Kidney epithelial cell (primary cell): Measurements from ENCODE around the gene ELFN2. TPM values are rescaled to one million over a fixed set of nuclear protein-coding genes. Genes with fewer than 3 reads are reported as not detected.

Experiments
- DNase-seq: peaks from one replicate; pipeline ENCODE4 v3.0.0-alpha.2; 2010; ENCODE audit warnings: low read depth
- H3K27me3 ChIP-seq: 2 replicates; pipeline ENCODE4 v1.6.0; 2011; ENCODE audit warnings: low read length; ENCODE audit not compliant: control insufficient read depth, insufficient read depth
- H3K36me3 ChIP-seq: 2 replicates; pipeline ENCODE4 v1.5.1; 2011; ENCODE audit warnings: low read length; ENCODE audit not compliant: control insufficient read depth, insufficient read depth
- H3K4me3 ChIP-seq: 2 replicates; pipeline ENCODE4 v1.5.1; 2011; ENCODE audit warnings: low read depth, mild to moderate bottlenecking, control low read depth, low read length
- CTCF ChIP-seq: IDR thresholded peaks from 2 replicates; pipeline ENCODE4 v1.5.1; 2011; ENCODE audit warnings: mild to moderate bottlenecking, moderate library complexity, low read length, control low read depth, inconsistent platforms; ENCODE audit not compliant: insufficient read depth, poor library complexity, severe bottlenecking
- total RNA-seq: library from RNA; depleted of rRNA; stranded (reverse); fragments of >200 nt; gene quantifications from 2 replicates; pipeline ENCODE4 v1.2.3, GENCODE V29; 2015

Gene ELFN2
- total RNA-seq, 1 donor from 2014 or later, result 0.96 TPM

GRCh38 chr22:37456346-37456745 lies 29.1 kb upstream of the ELFN2 start:
- H3K27me3 ChIP-seq, result no peaks in the 10 kb centered on the region
- TF ChIP-seq CTCF, result no peak
- no peak for DNase-seq
- H3K4me3 ChIP-seq, result no peak overlapping the region
- no peaks in the 10 kb centered on the region for H3K36me3 ChIP-seq

- H3K4me3 ChIP-seq, result no peak overlapping the region
- no peaks in the 10 kb centered on the region for H3K36me3 ChIP-seq
- no peak for TF ChIP-seq CTCF
- DNase-seq, result no peak
- H3K27me3 ChIP-seq, result no peaks in the 10 kb centered on the region
These were observed 28.6 kb upstream of the ELFN2 start for GRCh38 chr22:37455896-37456295.

GRCh38 chr22:37454857-37455686 lies 27.8 kb upstream of the ELFN2 start:
- Histone ChIP-seq H3K36me3 (no peaks in the 10 kb centered on the region), H3K4me3 (no peak overlapping the region), H3K27me3 (no peaks in the 10 kb centered on the region)
- peak; percentile 81 for DNase-seq
- no peak for TF ChIP-seq CTCF

GRCh38 chr22:37453696-37454095 lies 26.4 kb upstream of the ELFN2 start:
- Histone ChIP-seq H3K36me3 (no peaks in the 10 kb centered on the region), H3K27me3 (no peaks in the 10 kb centered on the region), H3K4me3 (no peak overlapping the region)
- TF ChIP-seq CTCF, result no peak
- no peak for DNase-seq

GRCh38 chr22:37451218-37451617 lies 23.9 kb upstream of the ELFN2 start:
- no peaks in the 10 kb centered on the region for H3K36me3 ChIP-seq
- H3K27me3 ChIP-seq, result no peaks in the 10 kb centered on the region
- no peak overlapping the region for H3K4me3 ChIP-seq
- no peak for TF ChIP-seq CTCF
- DNase-seq, result no peak

GRCh38 chr22:37449331-37450001 lies 22.2 kb upstream of the ELFN2 start:
- no peak for TF ChIP-seq CTCF

More at GRCh38 chr22:37449331-37450001, 22.2 kb upstream of the ELFN2 start:
- H3K27me3 ChIP-seq, result no peaks in the 10 kb centered on the region
- H3K4me3 ChIP-seq, result no peak overlapping the region
- DNase-seq, result no peak
- H3K36me3 ChIP-seq, result no peaks in the 10 kb centered on the region
